Measurements from ENCODE around the gene SCRN2.

- TF ChIP-seq JUND (IDR thresholded peaks at IDR 0.05; ENCODE audit: low read length) (no peak), CREB1 (IDR thresholded peaks at IDR 0.05) (no peak), CTCF (IDR thresholded peaks at IDR 0.05; ENCODE audit: control extremely low read depth in 1 of 3, insufficient read depth in 1 of 3, low read depth in 1 of 3, low read length in 3 of 3) (no peak), POLR2A (IDR thresholded peaks at IDR 0.05; ENCODE audit: control extremely low read depth in 1 of 2, low read depth in 2 of 2, low read length in 2 of 2) (no peak), KDM1A (IDR thresholded peaks at IDR 0.05; ENCODE audit: borderline replicate concordance, low read length) (no peak)
Observed at GRCh38 chr17:47837401-47838039, 3.6 kb downstream of the SCRN2 start.

Measured in H1 (cell line).